ENCODE data around the gene TKFC.

The TKFC gene

GRCh38 chr11:61333550-61334433 lies 764 bp downstream of the TKFC start:
- TF ChIP-seq POLR2AphosphoS5 (IDR thresholded peaks at IDR 0.05; ENCODE audit: low read depth, low read length) (no peak; the same call in 1 of the 2 replicates), TAF1 (IDR thresholded peaks at IDR 0.05; ENCODE audit: low read depth, low read length) (no peak), SPI1 (IDR thresholded peaks at IDR 0.05; ENCODE audit: low read depth, low read length) (no peak), POLR2A (IDR thresholded peaks at IDR 0.05; ENCODE audit: low read depth, low read length) (no peak), PAX5 (IDR thresholded peaks at IDR 0.05; ENCODE audit: insufficient read depth, low read length, severe bottlenecking) (no peak), POU2F2 (IDR thresholded peaks at IDR 0.05; ENCODE audit: low read depth, low read length) (no peak)
- DNase-seq (ENCODE audit: insufficient read length, low spot score) (no peak), FAIRE-seq (no peak)

GRCh38 chr11:61334434-61335354 lies 1.7 kb downstream of the TKFC start:
- FAIRE-seq, result no peak
- no peak for DNase-seq (ENCODE audit: insufficient read length, low spot score)
- TF ChIP-seq POLR2A (IDR thresholded peaks at IDR 0.05; ENCODE audit: low read depth, low read length), result no peak

GRCh38 chr11:61335355-61335710 lies 2.3 kb downstream of the TKFC start:
- no peak for FAIRE-seq
- TF ChIP-seq TAF1 (IDR thresholded peaks at IDR 0.05; ENCODE audit: low read depth, low read length) (no peak), PAX5 (IDR thresholded peaks at IDR 0.05; ENCODE audit: insufficient read depth, low read length, severe bottlenecking) (no peak), POLR2A (IDR thresholded peaks at IDR 0.05; ENCODE audit: low read depth, low read length) (no peak), SPI1 (IDR thresholded peaks at IDR 0.05; ENCODE audit: low read depth, low read length) (no peak), POU2F2 (IDR thresholded peaks at IDR 0.05; ENCODE audit: low read depth, low read length) (no peak), POLR2AphosphoS5 (IDR thresholded peaks at IDR 0.05; ENCODE audit: low read depth, low read length) (no peak)

GRCh38 chr11:61336171-61336935 lies 3.3 kb downstream of the TKFC start:
- FAIRE-seq, result peak; percentile 62
- DNase-seq (ENCODE audit: insufficient read length, low spot score), result peak; percentile 93

More at GRCh38 chr11:61335355-61335710, 2.3 kb downstream of the TKFC start:
- no peak for DNase-seq (ENCODE audit: insufficient read length, low spot score)

GRCh38 chr11:61337706-61338470 lies 4.9 kb downstream of the TKFC start:
- FAIRE-seq, result no peak
- no peak for TF ChIP-seq POU2F2 (IDR thresholded peaks at IDR 0.05; ENCODE audit: low read depth, low read length)
- no peak for TF ChIP-seq PAX5 (IDR thresholded peaks at IDR 0.05; ENCODE audit: insufficient read depth, low read length, severe bottlenecking)
- TF ChIP-seq TAF1 (IDR thresholded peaks at IDR 0.05; ENCODE audit: low read depth, low read length), result no peak
- no peak for TF ChIP-seq POLR2AphosphoS5 (IDR thresholded peaks at IDR 0.05; ENCODE audit: low read depth, low read length)
- TF ChIP-seq SPI1 (IDR thresholded peaks at IDR 0.05; ENCODE audit: low read depth, low read length), result no peak
- TF ChIP-seq POLR2A (IDR thresholded peaks at IDR 0.05; ENCODE audit: low read depth, low read length), result no peak

More at GRCh38 chr11:61336171-61336935, 3.3 kb downstream of the TKFC start:
- TF ChIP-seq POLR2A (IDR thresholded peaks at IDR 0.05; ENCODE audit: low read depth, low read length) (no peak), TAF1 (IDR thresholded peaks at IDR 0.05; ENCODE audit: low read depth, low read length) (no peak), POLR2AphosphoS5 (IDR thresholded peaks at IDR 0.05; ENCODE audit: low read depth, low read length) (no peak), POU2F2 (IDR thresholded peaks at IDR 0.05; ENCODE audit: low read depth, low read length) (no peak), PAX5 (IDR thresholded peaks at IDR 0.05; ENCODE audit: insufficient read depth, low read length, severe bottlenecking) (no peak), SPI1 (IDR thresholded peaks at IDR 0.05; ENCODE audit: low read depth, low read length) (no peak)

GRCh38 chr11:61338783-61339489 lies 5.9 kb downstream of the TKFC start:
- FAIRE-seq (no peak), DNase-seq (ENCODE audit: insufficient read length, low spot score) (no peak)
- TF ChIP-seq TAF1 (IDR thresholded peaks at IDR 0.05; ENCODE audit: low read depth, low read length) (no peak), POU2F2 (IDR thresholded peaks at IDR 0.05; ENCODE audit: low read depth, low read length) (no peak), PAX5 (IDR thresholded peaks at IDR 0.05; ENCODE audit: insufficient read depth, low read length, severe bottlenecking) (no peak), SPI1 (IDR thresholded peaks at IDR 0.05; ENCODE audit: low read depth, low read length) (no peak), POLR2A (IDR thresholded peaks at IDR 0.05; ENCODE audit: low read depth, low read length) (no peak), POLR2AphosphoS5 (IDR thresholded peaks at IDR 0.05; ENCODE audit: low read depth, low read length) (no peak)

More at GRCh38 chr11:61337706-61338470, 4.9 kb downstream of the TKFC start:
- DNase-seq (ENCODE audit: insufficient read length, low spot score), result no peak

GRCh38 chr11:61339490-61339878 lies 6.5 kb downstream of the TKFC start:
- DNase-seq (ENCODE audit: insufficient read length, low spot score), result no peak
- FAIRE-seq, result no peak
- no peak for TF ChIP-seq POU2F2 (IDR thresholded peaks at IDR 0.05; ENCODE audit: low read depth, low read length)

GRCh38 chr11:61340979-61341378 lies 8.0 kb downstream of the TKFC start:
- TF ChIP-seq POU2F2 (IDR thresholded peaks at IDR 0.05; ENCODE audit: low read depth, low read length) (no peak), SPI1 (IDR thresholded peaks at IDR 0.05; ENCODE audit: low read depth, low read length) (no peak), PAX5 (IDR thresholded peaks at IDR 0.05; ENCODE audit: insufficient read depth, low read length, severe bottlenecking) (no peak), POLR2AphosphoS5 (IDR thresholded peaks at IDR 0.05; ENCODE audit: low read depth, low read length) (no peak), TAF1 (IDR thresholded peaks at IDR 0.05; ENCODE audit: low read depth, low read length) (no peak), POLR2A (IDR thresholded peaks at IDR 0.05; ENCODE audit: low read depth, low read length) (no peak)
- FAIRE-seq (no peak), DNase-seq (ENCODE audit: insufficient read length, low spot score) (no peak)
